HG03460 (cell line): ENCODE results near the gene TDG.

Experiments
- ATAC-seq: cut with Tn5 transposase; IDR thresholded peaks from one replicate; pipeline ENCODE4 v1.9.1; 2021; ENCODE audit not compliant: unreplicated experiment

Gene TDG

GRCh38 chr12:103958621-103959020, 7.1 kb upstream of the TDG start:
- no peak for ATAC-seq

GRCh38 chr12:103960616-103961227, 5.0 kb upstream of the TDG start:
- no peak for ATAC-seq

- no peak for ATAC-seq
Measured at GRCh38 chr12:103962493-103962892, 3.2 kb upstream of the TDG start.

GRCh38 chr12:103964805-103965204, 867 bp upstream of the TDG start:
- ATAC-seq: no peak

DNA sequence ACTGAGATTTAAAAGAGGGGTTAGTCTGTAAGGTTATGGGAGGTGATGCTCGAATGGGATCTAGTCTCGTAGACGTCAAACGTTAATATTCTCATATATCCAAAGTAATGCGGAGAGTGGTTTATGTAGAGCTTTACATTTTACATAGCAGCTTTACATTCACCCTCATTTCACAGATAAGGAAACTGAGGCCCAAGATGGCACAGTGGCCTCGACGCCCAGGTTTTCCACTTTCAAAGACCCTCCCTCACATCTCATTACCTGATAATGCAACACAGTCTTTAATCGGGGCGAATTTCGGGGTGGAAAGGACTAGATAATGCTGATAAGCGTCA, 450 bp upstream of the TDG start:
- no peak for ATAC-seq

- ATAC-seq: no peak
Measured at GRCh38 chr12:103966736-103967135, 1.1 kb downstream of the TDG start.

- ATAC-seq: no peak
Measured at GRCh38 chr12:103969391-103969790, 3.7 kb downstream of the TDG start.

GRCh38 chr12:103973909-103974308, 8.2 kb downstream of the TDG start:
- no peak for ATAC-seq

DNA sequence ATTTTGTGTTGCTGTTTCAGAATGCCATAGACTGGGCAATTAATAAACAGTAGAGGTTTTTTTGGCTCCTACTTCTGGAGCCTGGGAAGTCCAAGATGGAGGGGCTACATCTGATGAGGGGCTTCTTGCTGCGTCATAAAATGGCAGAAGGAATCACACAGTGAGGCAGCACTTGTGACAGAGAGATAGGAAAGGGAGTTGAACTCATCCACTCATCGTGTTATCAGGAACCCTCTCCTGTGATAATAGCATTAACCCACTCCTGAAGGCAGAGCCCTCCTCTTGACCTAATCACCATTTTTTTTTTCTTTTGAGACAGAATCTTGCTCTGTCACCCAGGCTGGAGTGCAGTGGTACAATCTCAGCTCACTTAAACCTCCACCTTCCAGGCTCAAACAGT, 9.7 kb downstream of the TDG start:
- no peak for ATAC-seq

- no peak for ATAC-seq
Measured at GRCh38 chr12:103978384-103978982, 12.8 kb downstream of the TDG start.

GRCh38 chr12:103986829-103987228, 21.2 kb downstream of the TDG start:
- ATAC-seq: no peak

DNA sequence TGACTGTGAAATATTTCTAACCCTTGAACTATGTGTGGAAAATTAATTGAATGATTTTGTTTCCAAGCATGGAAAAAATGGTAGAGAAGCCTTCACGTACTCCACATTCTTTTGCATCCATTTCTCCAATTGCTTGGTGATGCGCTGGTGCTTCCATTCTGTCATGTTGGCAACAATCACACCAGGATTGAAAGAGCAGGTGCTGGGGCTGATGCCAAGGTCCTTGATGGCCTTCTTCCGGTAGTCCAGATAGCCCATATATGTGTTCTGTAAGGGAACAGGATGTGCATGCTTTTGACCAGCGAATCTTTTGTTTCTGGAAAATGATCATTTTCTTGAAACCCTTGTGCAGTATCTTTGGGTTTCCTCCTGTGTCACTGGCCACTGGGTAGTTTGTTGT, 28.6 kb downstream of the TDG start:
- no peak for ATAC-seq

GRCh38 chr12:103996595-103996994, 30.9 kb downstream of the TDG start:
- ATAC-seq: no peak

DNA sequence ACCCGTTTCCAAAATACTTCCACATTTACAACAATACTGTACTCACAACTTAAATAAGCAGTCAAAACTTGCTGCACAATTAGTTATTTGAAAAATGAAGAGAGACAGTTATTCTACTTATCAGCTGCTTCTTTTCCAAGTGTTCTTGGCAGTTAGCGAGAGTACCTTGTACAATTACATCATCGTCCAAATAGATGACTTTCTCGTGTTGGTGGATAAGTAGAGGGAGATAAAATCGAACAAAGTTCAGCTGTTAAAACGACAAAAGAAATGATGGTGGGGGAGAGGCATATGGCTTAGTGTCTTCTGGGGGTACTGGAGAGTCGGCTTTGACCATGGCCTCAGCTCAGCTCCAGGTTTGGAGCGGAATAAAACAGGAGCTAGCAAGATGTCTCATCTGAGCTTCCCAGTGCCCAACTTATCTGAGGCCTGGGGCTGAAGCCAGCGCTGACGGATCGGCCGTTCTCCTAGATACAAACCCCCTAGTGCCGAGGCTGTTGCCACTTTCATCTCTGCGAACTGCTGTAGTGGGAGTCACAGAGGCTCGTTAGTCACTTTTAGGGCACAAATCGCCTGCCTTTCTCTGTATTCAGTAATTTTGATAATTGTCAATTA, 31.7 kb downstream of the TDG start:
- ATAC-seq: no peak

GRCh38 chr12:103998976-103999375, 33.3 kb downstream of the TDG start:
- no peak for ATAC-seq

DNA sequence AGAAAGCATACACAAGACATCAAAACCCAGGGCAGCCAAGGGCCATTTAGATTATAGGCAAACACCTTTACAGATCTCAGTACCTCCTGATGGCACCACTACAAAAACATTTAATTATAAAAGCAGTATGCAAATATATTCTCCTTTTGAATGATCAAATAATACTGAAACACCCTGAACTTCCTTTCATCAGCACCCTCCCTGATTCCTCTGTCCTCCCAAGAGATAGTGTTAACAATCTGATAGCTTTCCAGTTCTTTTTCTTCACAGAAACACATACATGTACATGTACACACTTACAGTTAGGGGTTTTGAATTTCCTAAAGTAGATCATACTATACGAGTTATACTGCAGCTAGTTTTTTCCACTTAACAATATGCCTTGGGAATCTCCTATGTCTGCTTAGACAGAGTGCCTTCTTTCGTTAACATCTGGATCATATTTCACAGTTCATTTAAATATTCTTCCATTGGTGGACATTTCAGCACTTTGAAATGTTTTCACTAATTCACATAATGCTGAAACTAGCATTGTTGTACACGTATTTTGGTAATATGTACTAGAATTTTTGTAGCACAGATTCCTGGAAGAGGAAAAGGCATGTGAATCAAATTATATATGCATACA, 35.2 kb downstream of the TDG start:
- ATAC-seq: no peak

DNA sequence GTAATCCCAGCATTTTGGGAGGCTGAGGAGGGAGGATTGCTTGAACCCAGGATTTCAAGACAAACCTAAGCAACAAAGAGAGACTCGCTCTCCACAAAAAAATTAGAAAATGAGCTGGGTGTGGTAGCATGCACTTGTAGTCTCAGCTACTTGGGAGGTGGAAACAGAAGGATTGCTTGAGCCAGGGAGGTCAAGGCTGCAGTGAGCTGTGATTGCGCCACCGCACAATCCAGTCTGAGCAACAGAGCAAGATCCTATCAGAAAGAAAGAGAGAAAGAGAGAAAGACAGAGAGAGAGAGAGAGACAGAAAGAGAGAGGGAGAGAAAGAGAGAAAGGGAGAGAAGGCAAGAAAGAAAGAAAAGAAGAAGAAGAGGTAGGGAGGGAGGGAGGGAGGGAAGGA, 37.0 kb downstream of the TDG start:
- no peak for ATAC-seq

DNA sequence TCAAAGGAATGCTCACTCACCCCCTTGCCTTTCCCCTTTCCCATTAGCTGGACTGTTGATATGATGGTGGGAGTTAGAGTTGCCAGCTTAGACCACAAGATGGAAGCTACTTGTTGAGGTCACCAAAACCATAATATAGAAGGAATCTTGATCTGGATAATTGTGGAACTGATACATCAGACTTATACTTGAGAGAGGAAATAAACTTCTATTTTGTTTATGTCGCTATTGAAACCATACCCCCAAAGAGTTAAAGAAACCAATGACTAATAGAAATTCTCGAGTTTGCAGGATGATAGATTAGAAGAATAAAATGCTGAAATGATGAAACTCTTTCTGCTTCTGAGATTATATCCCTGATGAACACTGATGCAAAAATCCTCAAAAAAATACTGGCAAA, 37.9 kb downstream of the TDG start:
- no peak for ATAC-seq

GRCh38 chr12:104006929-104007328, 41.3 kb downstream of the TDG start:
- no peak for ATAC-seq

- no peak for ATAC-seq
Measured at GRCh38 chr12:104010121-104010520, 44.4 kb downstream of the TDG start.

GRCh38 chr12:104010606-104011169, 45.0 kb downstream of the TDG start:
- no peak for ATAC-seq

GRCh38 chr12:104011253-104011652, 45.6 kb downstream of the TDG start:
- ATAC-seq: no peak
